Transverse colon (tissue), 4 donors: Measurements from ENCODE around the gene ABCG1.

Experiments
- EP300 ChIP-seq: sonication (generic); formaldehyde crosslinking; IDR thresholded peaks from one replicate; pipeline ENCODE4 v1.6.1; 2017; ENCODE audit warnings: antibody characterized with exemption, low read depth
- POLR2A ChIP-seq: fragments of 450-650 bp; IDR thresholded peaks from one replicate; pipeline ENCODE4 v1.6.1; 2016; ENCODE audit warnings: antibody characterized with exemption, mild to moderate bottlenecking, moderate library complexity
- POLR2AphosphoS5 ChIP-seq, 3 donors: sonication (generic); formaldehyde crosslinking; IDR thresholded peaks; one replicate each; pipeline ENCODE4 v1.6.1; 2016; ENCODE audit warnings: antibody characterized with exemption in 3 of 3
- TF ChIP-seq, protein P1 (sequence below), 5 experiments: fragments of 200-600 bp in 3 of 5; fragments of 450-650 bp in 2 of 5; sonication (generic) in 3 of 5; IDR thresholded peaks; 1 replicate in 2 of 5; 2 replicates in 3 of 5; pipeline ENCODE4 v1.5.1; 2016 to 2017; ENCODE audit warnings: antibody characterized with exemption in 5 of 5, inconsistent platforms in 3 of 5, mild to moderate bottlenecking in 2 of 5, moderate library complexity in 1 of 5

DNA sequence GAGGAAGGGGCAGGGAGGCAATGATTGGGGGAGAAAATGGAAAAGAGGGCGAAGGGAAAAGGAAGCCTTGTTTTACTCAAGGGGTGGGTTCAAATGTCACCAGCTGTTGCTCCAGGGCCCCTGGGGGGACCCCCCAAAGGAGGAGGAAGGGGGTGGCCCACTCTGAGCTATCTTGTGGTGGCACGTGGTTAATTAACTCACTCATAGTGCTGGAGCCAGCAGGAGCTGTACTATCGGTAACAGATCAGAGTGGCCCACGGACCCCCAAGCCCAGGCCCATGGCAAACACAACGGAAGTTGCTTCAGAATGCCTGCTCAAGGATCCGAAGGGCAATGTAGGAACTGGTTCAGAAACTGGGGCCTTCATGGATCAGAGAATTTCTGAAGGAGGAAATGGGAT is 124.6 kb downstream of the ABCG1 start:
- TF ChIP-seq EP300 = no peak
- TF ChIP-seq, protein P1, sequence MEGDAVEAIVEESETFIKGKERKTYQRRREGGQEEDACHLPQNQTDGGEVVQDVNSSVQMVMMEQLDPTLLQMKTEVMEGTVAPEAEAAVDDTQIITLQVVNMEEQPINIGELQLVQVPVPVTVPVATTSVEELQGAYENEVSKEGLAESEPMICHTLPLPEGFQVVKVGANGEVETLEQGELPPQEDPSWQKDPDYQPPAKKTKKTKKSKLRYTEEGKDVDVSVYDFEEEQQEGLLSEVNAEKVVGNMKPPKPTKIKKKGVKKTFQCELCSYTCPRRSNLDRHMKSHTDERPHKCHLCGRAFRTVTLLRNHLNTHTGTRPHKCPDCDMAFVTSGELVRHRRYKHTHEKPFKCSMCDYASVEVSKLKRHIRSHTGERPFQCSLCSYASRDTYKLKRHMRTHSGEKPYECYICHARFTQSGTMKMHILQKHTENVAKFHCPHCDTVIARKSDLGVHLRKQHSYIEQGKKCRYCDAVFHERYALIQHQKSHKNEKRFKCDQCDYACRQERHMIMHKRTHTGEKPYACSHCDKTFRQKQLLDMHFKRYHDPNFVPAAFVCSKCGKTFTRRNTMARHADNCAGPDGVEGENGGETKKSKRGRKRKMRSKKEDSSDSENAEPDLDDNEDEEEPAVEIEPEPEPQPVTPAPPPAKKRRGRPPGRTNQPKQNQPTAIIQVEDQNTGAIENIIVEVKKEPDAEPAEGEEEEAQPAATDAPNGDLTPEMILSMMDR (IDR thresholded peaks at IDR 0.05) = no peak
- no peak for TF ChIP-seq POLR2A
- TF ChIP-seq POLR2AphosphoS5 (IDR thresholded peaks at IDR 0.05) = no peak
